H1 (cell line): ENCODE data around the gene TMEM132A. TPM values are rescaled to one million over a fixed set of nuclear protein-coding genes. Genes with fewer than 3 reads are reported as not detected.

Experiments used
- EGR1 ChIP-seq: IDR thresholded peaks from 2 replicates; pipeline ENCODE4 v1.6.1; 2011; ENCODE audit warnings: low read depth, low read length, borderline replicate concordance
- RNF2 ChIP-seq: fragments of 200-900, 300-1000 bp; sonication (generic); IDR thresholded peaks from 2 replicates; pipeline ENCODE4 v1.7.1; 2016; ENCODE audit warnings: borderline replicate concordance, low read depth, mild to moderate bottlenecking, antibody characterized with exemption, low read length; ENCODE audit not compliant: poor library complexity, severe bottlenecking; ENCODE audit errors: missing control alignments
- SIRT6 ChIP-seq: IDR thresholded peaks from one replicate; pipeline ENCODE4 v1.7.1; 2012; ENCODE audit warnings: low read length, inconsistent platforms
- SUZ12 ChIP-seq: fragments of 200-600 bp; sonication (generic); IDR thresholded peaks from 2 replicates; pipeline ENCODE4 v1.6.1; 2012; ENCODE audit warnings: mild to moderate bottlenecking, inconsistent platforms, low read length, moderate library complexity, mixed read lengths
- polyA plus RNA-seq, 7 experiments: library from polyadenylated mRNA; depleted of rRNA in 3 of 7; stranded (reverse) in 5 of 7; unstranded in 2 of 7; fragments of >200 nt in 5 of 7; fragments of 200-250 nt in 2 of 7; gene quantifications; 1 replicate in 5 of 7; 2 replicates in 1 of 7; 4 replicates in 1 of 7; pipeline versions ENCODE4 v1.2.1 to v1.2.3, GENCODE V29; 2011 to 2013; ENCODE audit warnings: missing spikeins in 2 of 7, mixed read lengths in 2 of 7
- total RNA-seq: library from RNA; stranded (reverse); fragmentation: NEBNext Ultra II Directional; extraction: Animal tissue kit (Norgen Biotek cat#: 25700); gene quantifications from 2 replicates; pipeline ENCODE4 v1.2.1, GENCODE V29; 2021

The TMEM132A gene
- total and polyA plus RNA-seq, 2 of the 8 experiments (the other 6 are each of a cell fraction or from before 2014, with no cell fraction given): 46.6 to 97.9 TPM

- no peak for TF ChIP-seq EGR1
- no peak for TF ChIP-seq SUZ12
- no peak for TF ChIP-seq RNF2
- no peak for TF ChIP-seq SIRT6
Measured at GRCh38 chr11:60878245-60879101, 45.8 kb upstream of the TMEM132A start (continued).
